ENCODE results near the gene GTF2E1. TPM values are rescaled to one million over a fixed set of nuclear protein-coding genes. Genes with fewer than 3 reads are reported as not detected.
A peak's percentile ranks its signal among the peaks of the same experiment; 100 is the strongest.

The GTF2E1 gene
- total and polyA plus RNA-seq, 9 donors = 4.5 to 20.3 (median 11.7) TPM

DNA sequence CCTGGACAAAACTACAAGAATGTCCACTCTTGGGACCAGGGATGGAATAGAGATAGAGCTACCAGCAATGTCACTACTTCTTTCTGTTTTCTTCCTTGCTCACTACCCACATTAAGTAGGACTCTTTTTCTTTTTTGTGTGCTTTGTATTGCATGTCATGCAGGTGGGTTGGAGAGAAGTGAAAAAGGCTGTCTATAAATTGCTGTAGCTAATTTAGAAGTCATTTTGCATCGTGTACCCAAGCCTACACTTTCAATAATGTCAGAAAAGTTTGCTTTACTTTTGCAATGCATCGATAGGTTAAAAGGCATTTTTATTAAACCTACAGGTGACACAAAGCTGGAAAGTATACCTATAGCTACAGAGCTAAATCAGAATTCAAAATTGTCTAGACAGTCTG, 58.9 kb downstream of the GTF2E1 start:
- H3K27me3 ChIP-seq = no peaks in the 10 kb centered on the region
- no peaks in the 10 kb centered on the region for H3K36me3 ChIP-seq
- H3K4me3 ChIP-seq = no peak overlapping the region
- 80 to 87% (median 83%) methylated on average over 2 of the region's 2 CpGs for WGBS, 3 donors
- intact Hi-C loops (cut with DNase I) = no loop called here
- H3K9me3 ChIP-seq = no peaks in the 10 kb centered on the region
- H3K4me1 ChIP-seq (ENCODE audit: insufficient read depth) = no peaks in the 10 kb centered on the region
- no peak for DNase-seq
- TF ChIP-seq, protein P1, sequence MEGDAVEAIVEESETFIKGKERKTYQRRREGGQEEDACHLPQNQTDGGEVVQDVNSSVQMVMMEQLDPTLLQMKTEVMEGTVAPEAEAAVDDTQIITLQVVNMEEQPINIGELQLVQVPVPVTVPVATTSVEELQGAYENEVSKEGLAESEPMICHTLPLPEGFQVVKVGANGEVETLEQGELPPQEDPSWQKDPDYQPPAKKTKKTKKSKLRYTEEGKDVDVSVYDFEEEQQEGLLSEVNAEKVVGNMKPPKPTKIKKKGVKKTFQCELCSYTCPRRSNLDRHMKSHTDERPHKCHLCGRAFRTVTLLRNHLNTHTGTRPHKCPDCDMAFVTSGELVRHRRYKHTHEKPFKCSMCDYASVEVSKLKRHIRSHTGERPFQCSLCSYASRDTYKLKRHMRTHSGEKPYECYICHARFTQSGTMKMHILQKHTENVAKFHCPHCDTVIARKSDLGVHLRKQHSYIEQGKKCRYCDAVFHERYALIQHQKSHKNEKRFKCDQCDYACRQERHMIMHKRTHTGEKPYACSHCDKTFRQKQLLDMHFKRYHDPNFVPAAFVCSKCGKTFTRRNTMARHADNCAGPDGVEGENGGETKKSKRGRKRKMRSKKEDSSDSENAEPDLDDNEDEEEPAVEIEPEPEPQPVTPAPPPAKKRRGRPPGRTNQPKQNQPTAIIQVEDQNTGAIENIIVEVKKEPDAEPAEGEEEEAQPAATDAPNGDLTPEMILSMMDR (IDR thresholded peaks at IDR 0.05) = no peak
- TF ChIP-seq EP300 (IDR thresholded peaks at IDR 0.05) = no peak
- no peak for TF ChIP-seq POLR2A (IDR thresholded peaks at IDR 0.05)
- no peak overlapping the region for H3K27ac ChIP-seq

DNA sequence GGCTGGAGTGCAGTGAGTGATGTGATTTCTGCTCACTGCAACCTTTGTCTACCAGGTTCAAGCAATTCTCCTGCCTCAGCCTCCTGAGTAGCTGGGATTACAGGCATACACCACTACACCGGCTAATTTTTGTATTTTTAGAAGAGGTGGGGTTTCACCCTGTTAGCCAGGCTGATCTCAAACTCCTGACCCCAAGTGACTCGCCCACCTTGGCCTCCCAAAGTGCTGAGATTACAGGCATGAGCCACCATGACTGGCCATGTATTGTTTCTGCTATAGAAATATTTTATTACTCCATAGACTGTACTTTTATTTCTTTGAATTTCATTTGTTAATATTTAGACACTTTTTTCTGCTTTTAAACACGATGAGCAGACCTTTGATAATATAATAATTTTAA, 60.4 kb downstream of the GTF2E1 start:
- Histone ChIP-seq H3K27ac (no peak overlapping the region), H3K4me3 (no peak overlapping the region), H3K36me3 (no peaks in the 10 kb centered on the region), H3K27me3 (no peaks in the 10 kb centered on the region), H3K4me1 (ENCODE audit: insufficient read depth) (no peaks in the 10 kb centered on the region), H3K9me3 (no peaks in the 10 kb centered on the region)
- intact Hi-C loops (cut with DNase I) = no loop called here
- TF ChIP-seq, protein P1 (IDR thresholded peaks at IDR 0.05) = no peak
- no peak for TF ChIP-seq EP300 (IDR thresholded peaks at IDR 0.05)
- no peak for TF ChIP-seq POLR2A (IDR thresholded peaks at IDR 0.05)
- 56 to 68% (median 64%) methylated on average over 3 of the region's 3 CpGs for WGBS, 3 donors
- DNase-seq = no peak

DNA sequence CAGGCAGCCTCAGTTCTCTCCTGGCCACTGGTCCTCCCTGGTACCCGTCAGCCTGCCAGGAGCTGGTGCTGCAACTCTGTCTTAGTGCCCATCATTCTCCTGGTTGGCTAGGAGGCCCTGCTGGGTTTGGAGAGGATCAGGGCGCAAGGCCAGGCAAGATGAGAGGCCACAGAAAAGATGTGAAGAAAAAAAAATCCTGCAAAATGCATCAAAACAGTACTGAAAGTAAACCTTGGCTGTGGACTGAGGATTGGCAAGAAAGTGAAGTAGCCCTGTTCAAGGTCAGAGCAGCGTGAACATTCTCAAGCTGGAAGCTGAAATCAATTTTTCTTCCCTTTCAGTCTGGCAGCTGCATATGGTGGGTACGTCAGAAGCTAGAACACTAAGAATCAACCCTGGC, 74.2 kb downstream of the GTF2E1 start:
- intact Hi-C loops (cut with DNase I) = no loop called here
- TF ChIP-seq POLR2A (IDR thresholded peaks at IDR 0.05) = no peak
- TF ChIP-seq, protein P1 (IDR thresholded peaks at IDR 0.05) = no peak
- TF ChIP-seq EP300 (IDR thresholded peaks at IDR 0.05) = no peak
- Histone ChIP-seq H3K27me3 (no peaks in the 10 kb centered on the region), H3K27ac (peak overlapping the region in 1 of 2 donors; percentile 84), H3K4me1 (ENCODE audit: insufficient read depth) (peaks cover 9% of the 10 kb centered on the region), H3K9me3 (no peaks in the 10 kb centered on the region), H3K4me3 (no peak overlapping the region), H3K36me3 (no peaks in the 10 kb centered on the region)
- WGBS, 3 donors = 8 to 13% (median 12%) methylated on average over 4 of the region's 4 CpGs
- DNase-seq = peak; percentile 62 to 80 (median 71)

DNA sequence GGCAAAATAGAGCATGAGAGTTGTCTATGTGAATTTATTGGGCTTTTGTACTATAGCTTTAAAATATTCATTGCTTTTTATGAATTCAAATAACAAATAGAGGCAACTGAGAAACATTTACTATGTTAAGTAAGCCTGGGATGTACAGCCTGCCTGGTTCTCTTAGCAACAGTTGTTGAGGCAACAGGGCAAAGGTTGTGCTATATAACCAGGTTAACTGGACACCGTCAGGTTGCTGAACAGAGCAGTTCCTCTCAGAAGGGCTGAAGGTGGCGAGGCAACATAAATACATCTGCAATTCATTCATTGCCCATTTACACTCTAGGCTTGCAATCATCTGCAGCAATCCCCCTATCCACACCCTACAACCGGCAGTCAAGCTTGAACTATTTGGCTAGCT, 78.2 kb downstream of the GTF2E1 start:
- 91 to 93% (median 92%) methylated on average over 3 of the region's 3 CpGs for WGBS, 3 donors
- H3K36me3 ChIP-seq = no peaks in the 10 kb centered on the region
- intact Hi-C loops (cut with DNase I) = no loop called here
- TF ChIP-seq POLR2A (IDR thresholded peaks at IDR 0.05) = no peak
- TF ChIP-seq, protein P1 (IDR thresholded peaks at IDR 0.05) = no peak
- TF ChIP-seq EP300 (IDR thresholded peaks at IDR 0.05) = no peak
- peaks cover 8% of the 10 kb centered on the region for H3K4me1 ChIP-seq (ENCODE audit: insufficient read depth)
- H3K27ac ChIP-seq = no peak overlapping the region
- no peak for DNase-seq
- H3K27me3 ChIP-seq = no peaks in the 10 kb centered on the region
- H3K4me3 ChIP-seq = no peak overlapping the region
- no peaks in the 10 kb centered on the region for H3K9me3 ChIP-seq

DNA sequence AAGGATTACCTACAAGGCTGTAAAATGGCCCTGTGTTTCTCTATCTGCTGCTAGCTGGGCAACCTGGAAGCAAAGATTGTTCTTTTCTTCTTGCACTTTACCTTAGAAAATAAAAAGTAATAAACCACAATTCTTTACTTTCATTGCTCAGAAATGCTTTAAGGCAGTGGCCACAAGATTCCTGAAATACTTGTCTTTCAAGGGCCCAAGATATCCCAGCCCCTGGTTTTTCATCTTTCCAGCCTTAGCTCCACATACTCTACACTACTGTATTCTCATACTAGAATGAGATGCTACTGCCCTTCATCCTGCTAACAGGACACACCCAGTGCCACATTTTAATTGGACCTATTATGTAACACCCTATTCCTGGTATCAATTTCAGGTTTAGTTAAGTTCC, 78.9 kb downstream of the GTF2E1 start:
- no peak overlapping the region for H3K4me3 ChIP-seq
- H3K36me3 ChIP-seq = no peaks in the 10 kb centered on the region
- no peak for DNase-seq
- intact Hi-C loops (cut with DNase I) = no loop called here
- no peaks in the 10 kb centered on the region for H3K9me3 ChIP-seq
- peaks cover 5% of the 10 kb centered on the region for H3K4me1 ChIP-seq (ENCODE audit: insufficient read depth)
- no peaks in the 10 kb centered on the region for H3K27me3 ChIP-seq
- TF ChIP-seq POLR2A (IDR thresholded peaks at IDR 0.05) = no peak
- no peak for TF ChIP-seq EP300 (IDR thresholded peaks at IDR 0.05)
- TF ChIP-seq, protein P1 (IDR thresholded peaks at IDR 0.05) = no peak
- H3K27ac ChIP-seq = no peak overlapping the region

Measured in ovary (tissue), 9 donors.